GM12878 (cell line): Measurements from ENCODE around the gene NPC1. TPM values are rescaled to one million over a fixed set of nuclear protein-coding genes. Genes with fewer than 3 reads are reported as not detected.

Source experiments
- ASH2L ChIP-seq: fragments of 300-600, 200-600 bp; sonication (generic); IDR thresholded peaks from 2 replicates; pipeline ENCODE4 v1.6.1; 2017; ENCODE audit warnings: low read depth, mild to moderate bottlenecking, borderline replicate concordance
- ATF7 ChIP-seq: fragments of 450-650 bp; IDR thresholded peaks from 2 replicates; pipeline ENCODE4 v1.6.1; 2016; ENCODE audit warnings: low read depth, mild to moderate bottlenecking
- CEBPB ChIP-seq, 2 experiments: fragments of 150-350 bp in 1 of 2; IDR thresholded peaks; 2 replicates each; pipeline ENCODE4 v1.6.1; 2012 to 2014; ENCODE audit warnings: low read depth in 2 of 2, low read length in 2 of 2, borderline replicate concordance in 1 of 2, inconsistent platforms in 1 of 2
- CHD1 ChIP-seq: IDR thresholded peaks from 2 replicates; pipeline ENCODE4 v1.6.1; 2012; ENCODE audit warnings: low read depth, low read length, improper control_type of control experiment
- CHD2 ChIP-seq: IDR thresholded peaks from 2 replicates; pipeline ENCODE4 v1.6.1; 2011; ENCODE audit warnings: low read depth, low read length, improper control_type of control experiment, borderline replicate concordance
- DPF2 ChIP-seq: fragments of 450-650 bp; IDR thresholded peaks from 2 replicates; pipeline ENCODE4 v1.6.1; 2017; ENCODE audit warnings: mild to moderate bottlenecking
- EP300 ChIP-seq, 2 experiments: fragments of 150-350 bp in 1 of 2; IDR thresholded peaks; 2 replicates each; pipeline ENCODE4 v1.6.1; 2011 to 2012; ENCODE audit warnings: low read depth in 2 of 2, low read length in 2 of 2, borderline replicate concordance in 1 of 2, improper control_type of control experiment in 1 of 2, inconsistent platforms in 1 of 2; ENCODE audit not compliant: control insufficient read depth in 1 of 2
- HDGF ChIP-seq: fragments of 450-650 bp; IDR thresholded peaks from 2 replicates; pipeline ENCODE4 v1.6.1; 2016; ENCODE audit warnings: antibody characterized with exemption
- IKZF2 ChIP-seq, 2 experiments: fragments of 450-650 bp; IDR thresholded peaks; 2 replicates each; pipeline ENCODE4 v1.6.1; 2017; ENCODE audit warnings: mild to moderate bottlenecking in 2 of 2, moderate library complexity in 2 of 2
- IRF4 ChIP-seq: IDR thresholded peaks from 2 replicates; pipeline ENCODE4 v1.6.1; 2011; ENCODE audit warnings: low read depth, low read length
- MEF2B ChIP-seq: fragments of 450-650 bp; IDR thresholded peaks from 2 replicates; pipeline ENCODE4 v1.6.1; 2018; ENCODE audit warnings: mild to moderate bottlenecking, moderate library complexity; ENCODE audit not compliant: partially characterized antibody, poor library complexity, severe bottlenecking
- NFIC ChIP-seq: IDR thresholded peaks from 2 replicates; pipeline ENCODE4 v1.6.1; 2012; ENCODE audit warnings: low read depth, mild to moderate bottlenecking, inconsistent platforms, low read length, moderate library complexity
- NFYB ChIP-seq: IDR thresholded peaks from 2 replicates; pipeline ENCODE4 v1.6.1; 2011; ENCODE audit warnings: low read depth, mild to moderate bottlenecking, low read length, improper control_type of control experiment, moderate library complexity; ENCODE audit not compliant: insufficient read depth
- NKRF ChIP-seq: fragments of 450-650 bp; conservative IDR thresholded peaks from 2 replicates; pipeline ENCODE4 v1.6.1; 2017; ENCODE audit warnings: mild to moderate bottlenecking, moderate library complexity
- PAX8 ChIP-seq: fragments of 450-650 bp; IDR thresholded peaks from 2 replicates; pipeline ENCODE4 v1.6.1; 2017; ENCODE audit warnings: mild to moderate bottlenecking, moderate library complexity
- PBX3 ChIP-seq: IDR thresholded peaks from 2 replicates; pipeline ENCODE4 v1.6.1; 2011; ENCODE audit warnings: mild to moderate bottlenecking, low read depth, low read length, moderate library complexity; ENCODE audit not compliant: insufficient replicate concordance
- RBBP5 ChIP-seq: fragments of 200-600 bp; sonication (generic); conservative IDR thresholded peaks from 2 replicates; pipeline ENCODE4 v1.6.1; 2016
- RELA ChIP-seq: fragments of 450-650 bp; IDR thresholded peaks from 2 replicates; pipeline ENCODE4 v1.8.0; 2014; ENCODE audit warnings: borderline replicate concordance; ENCODE audit not compliant: partially characterized antibody
- RUNX3 ChIP-seq: IDR thresholded peaks from 2 replicates; pipeline ENCODE4 v1.6.1; 2012; ENCODE audit warnings: low read length, inconsistent platforms
- SMAD1 ChIP-seq: fragments of 450-650 bp; IDR thresholded peaks from 2 replicates; pipeline ENCODE4 v1.6.1; 2018; ENCODE audit warnings: mild to moderate bottlenecking, low read depth; ENCODE audit not compliant: partially characterized antibody
- SPI1 ChIP-seq: IDR thresholded peaks from 2 replicates; pipeline ENCODE4 v1.6.1; 2011; ENCODE audit warnings: low read depth, mild to moderate bottlenecking, low read length, moderate library complexity, borderline replicate concordance; ENCODE audit not compliant: insufficient read depth
- SREBF2 ChIP-seq: IDR thresholded peaks from 2 replicates; pipeline ENCODE4 v1.6.1; 2012; ENCODE audit warnings: mild to moderate bottlenecking, low read length
- STAT1 ChIP-seq: fragments of 450-650 bp; conservative IDR thresholded peaks from 2 replicates; pipeline ENCODE4 v1.6.1; 2014; ENCODE audit warnings: antibody characterized with exemption, mild to moderate bottlenecking
- ZNF217 ChIP-seq: fragments of 450-650 bp; IDR thresholded peaks from 2 replicates; pipeline ENCODE4 v1.6.1; 2017; ENCODE audit warnings: antibody characterized with exemption, mild to moderate bottlenecking
- ZNF274 ChIP-seq: IDR thresholded peaks from one replicate; pipeline ENCODE4 v1.8.0; 2011; ENCODE audit not compliant: insufficient read length, insufficient read depth
- polyA plus RNA-seq, 11 experiments: library from polyadenylated mRNA; depleted of rRNA in 4 of 11; unstranded in 6 of 11; stranded (reverse) in 5 of 11; fragments of >200 nt; fragmentation: Nextera tagmentation in 4 of 11; fragmentation: Illumina TruSeq in 1 of 11; extraction: Ambion mirVana in 4 of 11; extraction: Trizol in 1 of 11; gene quantifications; 1 replicate in 1 of 11; 2 replicates in 10 of 11; pipeline versions ENCODE4 v1.2.1 to v1.2.3, GENCODE V29; 2011 to 2016; ENCODE audit warnings: inconsistent platforms in 2 of 11, missing spikeins in 2 of 11, low read depth in 1 of 11
- total RNA-seq, 4 experiments: library from RNA; depleted of rRNA in 3 of 4; stranded (reverse); fragments of >200 nt in 3 of 4; fragmentation: Illumina TruSeq in 1 of 4; extraction: Trizol in 1 of 4; gene quantifications; 2 replicates each; pipeline versions ENCODE4 v1.2.1 to v1.2.3, GENCODE V29; 2013 to 2021
- TF ChIP-seq, protein P1 (sequence below): fragments of 450-650 bp; IDR thresholded peaks from 2 replicates; pipeline ENCODE4 v1.6.1; 2016; ENCODE audit warnings: mild to moderate bottlenecking
- TF ChIP-seq, protein P2 (sequence below): fragments of 150-350 bp; IDR thresholded peaks from 2 replicates; pipeline ENCODE4 v1.6.1; 2014; ENCODE audit warnings: mild to moderate bottlenecking, low read depth, low read length

The NPC1 gene
- total and polyA plus RNA-seq, 10 of the 15 experiments (the other 5 are each of a cell fraction or from before 2014, with no cell fraction given): 10.1 to 45.2 (median 19.4) TPM

GRCh38 chr18:23618862-23619387, 32.6 kb upstream of the NPC1 start (continued):
- no peak for TF ChIP-seq NKRF
- no peak for TF ChIP-seq DPF2
- 0 out of 4 replicates have a peak, but pooled peaks of 1 of the 2 experiments have one; percentile 7 for TF ChIP-seq EP300 (IDR thresholded peaks at IDR 0.05; ENCODE audit: borderline replicate concordance in 1 of 2, control insufficient read depth in 1 of 2, low read depth in 2 of 2, low read length in 2 of 2)
- TF ChIP-seq CHD2: peak; percentile 43; the same call in 1 of the 2 replicates
- no peak for TF ChIP-seq PAX8
- TF ChIP-seq, protein P1, sequence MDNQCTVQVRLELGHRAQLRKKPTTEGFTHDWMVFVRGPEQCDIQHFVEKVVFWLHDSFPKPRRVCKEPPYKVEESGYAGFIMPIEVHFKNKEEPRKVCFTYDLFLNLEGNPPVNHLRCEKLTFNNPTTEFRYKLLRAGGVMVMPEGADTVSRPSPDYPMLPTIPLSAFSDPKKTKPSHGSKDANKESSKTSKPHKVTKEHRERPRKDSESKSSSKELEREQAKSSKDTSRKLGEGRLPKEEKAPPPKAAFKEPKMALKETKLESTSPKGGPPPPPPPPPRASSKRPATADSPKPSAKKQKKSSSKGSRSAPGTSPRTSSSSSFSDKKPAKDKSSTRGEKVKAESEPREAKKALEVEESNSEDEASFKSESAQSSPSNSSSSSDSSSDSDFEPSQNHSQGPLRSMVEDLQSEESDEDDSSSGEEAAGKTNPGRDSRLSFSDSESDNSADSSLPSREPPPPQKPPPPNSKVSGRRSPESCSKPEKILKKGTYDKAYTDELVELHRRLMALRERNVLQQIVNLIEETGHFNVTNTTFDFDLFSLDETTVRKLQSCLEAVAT: no peak
- no peak for TF ChIP-seq STAT1
- TF ChIP-seq HDGF: peak; percentile 93
- TF ChIP-seq RELA: peak; percentile 36
- peak; percentile 80 for TF ChIP-seq ATF7
- no peak for TF ChIP-seq PBX3
- TF ChIP-seq ZNF217: no peak
- TF ChIP-seq RBBP5: no peak
- no peak for TF ChIP-seq ASH2L
- TF ChIP-seq IKZF2 (IDR thresholded peaks at IDR 0.05): peak in 1 of 2 experiments; percentile 58; a peak in 1 of 4 replicates
- no peak for TF ChIP-seq RUNX3
- TF ChIP-seq IRF4: no peak
- no peak for TF ChIP-seq ZNF274
- no peak for TF ChIP-seq NFIC
- no peak for TF ChIP-seq NFYB
- TF ChIP-seq SPI1: no peak; the same call in 1 of the 2 replicates
- TF ChIP-seq CHD1: no peak
- TF ChIP-seq MEF2B: peak; percentile 16
- TF ChIP-seq CEBPB (IDR thresholded peaks at IDR 0.05; ENCODE audit: borderline replicate concordance in 1 of 2, low read depth in 2 of 2, low read length in 2 of 2): no peak
- TF ChIP-seq, protein P2, sequence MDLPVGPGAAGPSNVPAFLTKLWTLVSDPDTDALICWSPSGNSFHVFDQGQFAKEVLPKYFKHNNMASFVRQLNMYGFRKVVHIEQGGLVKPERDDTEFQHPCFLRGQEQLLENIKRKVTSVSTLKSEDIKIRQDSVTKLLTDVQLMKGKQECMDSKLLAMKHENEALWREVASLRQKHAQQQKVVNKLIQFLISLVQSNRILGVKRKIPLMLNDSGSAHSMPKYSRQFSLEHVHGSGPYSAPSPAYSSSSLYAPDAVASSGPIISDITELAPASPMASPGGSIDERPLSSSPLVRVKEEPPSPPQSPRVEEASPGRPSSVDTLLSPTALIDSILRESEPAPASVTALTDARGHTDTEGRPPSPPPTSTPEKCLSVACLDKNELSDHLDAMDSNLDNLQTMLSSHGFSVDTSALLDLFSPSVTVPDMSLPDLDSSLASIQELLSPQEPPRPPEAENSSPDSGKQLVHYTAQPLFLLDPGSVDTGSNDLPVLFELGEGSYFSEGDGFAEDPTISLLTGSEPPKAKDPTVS: no peak
- TF ChIP-seq SMAD1: no peak
- no peak for TF ChIP-seq SREBF2
